Activated naive CD4-positive, alpha-beta T cell treated with anti-CD3 and anti-CD28 coated beads, Interleukin-2, amount 50 U/mL, for 16 hours (primary cell): ENCODE measurements around the gene RAB20.

ENCODE experiments used
- DNase-seq: peaks from one replicate; pipeline ENCODE4 v3.0.0-alpha.2; 2020

The RAB20 gene

DNA sequence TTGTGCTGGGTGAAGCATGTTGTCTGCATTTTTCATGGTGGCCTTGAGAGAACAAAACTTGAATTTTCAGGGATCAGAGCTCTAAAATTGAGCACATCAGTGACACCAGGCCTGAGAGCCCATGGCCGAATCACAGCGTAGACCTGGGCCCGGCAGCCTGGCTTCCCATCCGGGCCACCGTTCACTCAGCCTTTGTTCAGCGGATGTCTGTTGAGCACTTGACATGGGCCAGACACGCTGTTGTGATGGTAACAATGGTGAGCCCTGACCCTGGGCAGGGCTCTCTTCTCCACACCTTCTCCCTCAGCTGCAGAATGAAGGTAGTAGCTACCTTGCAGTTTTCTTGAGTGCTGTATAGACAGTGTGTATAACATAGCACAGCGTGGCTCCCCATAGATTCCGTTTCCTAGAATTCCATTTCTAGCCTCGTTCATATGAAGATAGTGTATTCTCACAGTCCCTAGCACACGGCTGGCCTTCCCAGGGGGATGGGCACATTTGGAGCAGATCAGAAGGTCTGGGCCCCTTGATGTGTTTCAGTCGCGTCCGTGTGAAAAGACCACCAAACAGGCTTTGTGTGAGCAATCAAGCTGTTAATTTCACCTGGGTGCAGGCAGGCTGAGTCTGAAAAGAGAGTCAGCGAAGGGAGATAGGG lies 75.3 kb downstream of the RAB20 start:
- no peak for DNase-seq

GRCh38 chr13:110485604-110486003 lies 75.9 kb downstream of the RAB20 start:
- DNase-seq: no peak

GRCh38 chr13:110484290-110485048 lies 77.1 kb downstream of the RAB20 start:
- DNase-seq: no peak

- DNase-seq: no peak
These were observed 78.0 kb downstream of the RAB20 start for GRCh38 chr13:110483386-110483968.

DNA sequence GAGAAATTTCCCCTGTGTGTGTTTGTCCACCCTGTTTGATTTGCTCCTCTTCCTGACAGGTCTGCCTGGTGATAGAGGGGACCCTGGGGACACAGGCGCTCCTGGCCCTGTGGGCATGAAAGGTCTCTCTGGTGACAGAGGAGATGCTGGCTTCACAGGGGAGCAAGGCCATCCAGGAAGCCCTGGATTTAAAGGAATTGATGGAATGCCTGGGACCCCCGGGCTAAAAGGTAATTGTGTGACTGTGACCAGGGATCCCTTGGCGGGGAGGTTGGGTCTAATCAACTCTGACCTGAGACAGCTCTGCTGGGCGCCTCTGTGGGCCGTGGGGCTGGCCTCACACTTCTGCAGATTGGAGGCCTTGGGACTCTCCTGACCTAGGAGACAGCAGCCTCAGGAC lies 81.4 kb downstream of the RAB20 start:
- no peak for DNase-seq

GRCh38 chr13:110479648-110480047 lies 81.9 kb downstream of the RAB20 start:
- DNase-seq: no peak

- no peak for DNase-seq
These were observed 82.3 kb downstream of the RAB20 start for GRCh38 chr13:110479215-110479545.

DNA sequence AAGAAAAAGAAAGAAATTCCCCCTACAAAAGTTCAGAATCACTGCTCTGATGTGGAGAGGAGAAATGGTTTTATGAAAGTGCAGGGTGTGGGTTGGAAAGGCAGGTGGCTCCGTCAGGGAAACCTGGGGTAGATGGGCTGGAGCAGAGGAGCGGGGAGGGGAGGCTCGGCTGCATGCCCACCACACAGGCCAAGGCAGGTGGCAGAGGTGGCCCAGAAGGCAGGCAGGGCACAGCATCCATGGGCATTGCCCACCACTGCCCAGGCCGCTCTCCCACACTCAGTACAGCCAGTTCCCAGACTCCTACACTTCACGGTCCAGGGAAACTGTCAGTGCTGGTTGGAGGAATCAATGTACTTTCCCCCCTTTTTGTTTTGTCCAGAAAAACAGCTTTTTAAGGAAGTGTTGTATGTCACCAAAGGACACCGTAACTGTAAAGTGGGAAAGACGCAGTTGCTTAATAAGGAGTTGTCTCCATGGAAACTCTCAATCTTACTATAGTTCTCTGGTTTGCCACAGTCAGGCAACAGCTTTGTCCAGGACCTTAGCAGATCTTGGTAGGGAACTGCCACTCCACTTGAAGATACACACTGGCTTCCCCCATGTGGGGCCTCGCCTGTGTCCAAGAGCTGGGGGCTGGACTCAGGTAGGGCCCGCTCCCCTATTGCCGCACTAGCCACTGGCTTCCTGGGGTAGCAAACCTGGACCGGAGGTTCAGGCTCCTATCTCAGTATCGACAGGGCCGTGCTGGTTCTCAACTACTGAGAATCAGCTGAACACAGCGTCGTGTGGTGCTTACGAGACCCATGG lies 82.9 kb downstream of the RAB20 start:
- no peak for DNase-seq

GRCh38 chr13:110477706-110478245 lies 83.7 kb downstream of the RAB20 start:
- no peak for DNase-seq

GRCh38 chr13:110476220-110476617 lies 85.3 kb downstream of the RAB20 start:
- no peak for DNase-seq

DNA sequence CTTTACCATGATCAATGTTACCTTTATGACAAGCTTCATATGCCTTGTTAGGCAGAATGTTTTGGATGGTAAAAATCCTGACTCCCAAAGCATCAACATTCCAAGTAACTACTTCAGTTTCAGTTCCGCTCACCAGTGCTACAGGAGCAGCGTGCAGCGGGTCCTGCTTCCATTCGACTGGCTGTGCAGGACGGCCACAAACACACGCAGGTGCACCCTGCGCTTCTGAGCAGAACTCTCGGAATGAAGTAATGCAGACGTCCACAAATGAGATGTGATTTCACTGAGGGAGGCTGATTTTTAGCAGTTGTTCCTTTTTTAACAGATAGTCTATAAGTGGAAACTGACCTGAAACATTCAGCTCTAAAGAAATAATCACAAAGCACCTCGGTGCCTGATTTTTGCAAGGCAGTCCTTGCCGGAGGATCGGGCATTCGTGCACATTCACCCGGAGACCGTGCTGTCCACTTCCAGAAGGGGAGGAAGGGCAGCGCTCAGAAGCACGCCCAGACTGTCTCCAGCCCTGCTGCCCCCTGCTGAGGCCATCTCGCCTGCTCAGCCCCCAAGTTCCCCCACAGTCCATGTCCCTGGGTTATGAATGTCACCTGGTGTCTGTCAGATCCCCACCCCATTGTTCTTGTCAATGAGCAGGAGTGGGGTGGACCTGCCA lies 85.8 kb downstream of the RAB20 start:
- no peak for DNase-seq

DNA sequence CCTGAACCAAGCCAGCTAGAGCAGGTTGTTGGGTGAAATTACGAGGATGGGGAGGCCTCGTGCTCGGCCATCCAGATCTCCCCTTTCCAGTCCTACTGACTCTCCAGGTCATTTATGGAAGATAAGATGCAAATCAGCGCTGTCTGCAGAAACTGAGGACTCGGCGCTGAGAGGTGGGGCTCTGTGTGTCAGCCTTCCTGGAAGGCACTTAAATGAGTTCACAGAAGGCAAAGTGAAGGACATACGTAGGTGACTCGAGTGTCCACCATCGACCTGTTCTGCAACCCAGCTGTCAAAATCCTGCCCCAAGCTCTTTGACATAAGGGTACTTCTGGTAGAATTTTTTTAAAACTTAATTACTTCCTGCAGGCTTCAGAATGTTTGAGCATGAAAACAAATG lies 86.4 kb downstream of the RAB20 start:
- DNase-seq: no peak

GRCh38 chr13:110474713-110475112 lies 86.8 kb downstream of the RAB20 start:
- no peak for DNase-seq
